Heart right ventricle (tissue), 16 donors: ENCODE data around the gene TMEM169. TPM values are rescaled to one million over a fixed set of nuclear protein-coding genes. Genes with fewer than 3 reads are reported as not detected.

ENCODE experiments used
- ATAC-seq, 8 donors: fragments of 200-7000 bp; cut with Tn5 transposase; one replicate each; pipeline ENCODE4 v1.9.1; 2020; ENCODE audit warnings: mild to moderate bottlenecking in 8 of 8, moderate library complexity in 8 of 8, moderate number of reproducible peaks in 1 of 8
- DNase-seq, 2 donors: peaks; one replicate each; pipeline ENCODE4 v3.0.0-alpha.2; 2020
- H3K27ac ChIP-seq, 10 donors: fragments of 200-600 bp; sonication (generic) in 2 of 10; one replicate each; pipeline versions ENCODE4 v1.5.0 to v1.8.0; 2020 to 2022; ENCODE audit warnings: mild to moderate bottlenecking in 3 of 10
- H3K27me3 ChIP-seq, 7 donors: fragments of 200-600 bp; one replicate each; pipeline ENCODE4 v1.8.0; 2021 to 2022; ENCODE audit warnings: mild to moderate bottlenecking in 2 of 7
- H3K36me3 ChIP-seq, 9 donors: fragments of 200-600 bp; sonication (generic) in 1 of 9; one replicate each; pipeline versions ENCODE4 v1.5.0 to v1.8.0; 2020 to 2022; ENCODE audit warnings: mild to moderate bottlenecking in 2 of 9
- H3K4me1 ChIP-seq, 9 donors: fragments of 200-600 bp; sonication (generic) in 1 of 9; one replicate each; pipeline versions ENCODE4 v1.5.0 to v1.8.0; 2020 to 2022; ENCODE audit warnings: mild to moderate bottlenecking in 4 of 9
- H3K4me3 ChIP-seq, 10 donors: fragments of 200-600 bp; sonication (generic) in 2 of 10; one replicate each; pipeline versions ENCODE4 v1.5.0 to v1.8.0; 2020 to 2022; ENCODE audit warnings: mild to moderate bottlenecking in 7 of 10, moderate library complexity in 2 of 10
- H3K9me3 ChIP-seq, 11 donors: fragments of 200-600 bp in 10 of 11; sonication (generic) in 2 of 11; one replicate each; pipeline versions ENCODE4 v1.5.0 to v1.8.0; 2013 to 2022; ENCODE audit warnings: mild to moderate bottlenecking in 2 of 11, control low read depth in 1 of 11, moderate library complexity in 1 of 11
- CTCF ChIP-seq, 9 donors: fragments of 200-600 bp; sonication (generic) in 2 of 9; IDR thresholded peaks; one replicate each; pipeline versions ENCODE4 v1.5.0 to v1.8.0; 2021 to 2022; ENCODE audit warnings: antibody characterized with exemption in 9 of 9, mild to moderate bottlenecking in 5 of 9, moderate library complexity in 1 of 9
- WGBS, 2 donors: extraction: QIAGEN DNeasy Blood & Tissue Kit; methylation state at CpG; one replicate each; pipeline ENCODE4 v1.1.7; 2013; ENCODE audit warnings: inconsistent platforms in 1 of 2; 5-methylcytosine and 5-hydroxymethylcytosine counted together
- intact Hi-C, 10 donors: fragments of 100-400 bp; cut with DNase I; formaldehyde crosslinking; loops; one replicate each; pipeline versions ENCODE4 v1.11.1 to v1.14.2; 2022
- polyA plus RNA-seq, 2 donors: library from polyadenylated mRNA; stranded (reverse); fragments of 200-250 nt; gene quantifications; one replicate each; pipeline ENCODE4 v1.2.3, GENCODE V29; 2013
- total RNA-seq, 10 donors: library from RNA; stranded (reverse); fragmentation: NEBNext Ultra II Directional in 3 of 10; extraction: Animal tissue kit (Norgen Biotek cat#: 25700) in 3 of 10; gene quantifications; one replicate each; pipeline versions ENCODE4 v1.2.1 to v1.2.4, GENCODE V29; 2021 to 2023
- donor health status: Arrhythmogenic right ventricular cardiomyopathy.
- donor health status: ischemic (EF 13 %, LVEDD 7.1; RV severe dilation, severe dysfunction).
- donor health status: healthy with polysubstance abuse.
- donor health status: DM: no; HTN: yes; CAD: no.
- donor health status: DM: no; HTN: no; CAD: no.
- donor health status: ischemic (EF 25% LVEDD 6.9; RV normal size, moderate dysfunction).
- donor health status: ischemic (EF 25% LVEDD 5.7; RV mildly dilated, moderate dysfunction).
- donor health status: healthy.
- donor health status: DM: yes; HTN: yes; CAD: no.
- donor health status: Ischemic cardiomyopathy.
- donor health status: ischemic (EF 35%, LVEDD 5.7; RV mildly dilated, moderate dysfunction).
- donor health status: nonischemic (EF 11% LVEDD 7.7; RV severe dilation, severe dysfunction).
- donor health status: DM: yes; HTN: yes; CAD: no.
- donor health status: PGD.
- donor health status: ischemic (EF 29% LVEDD 5.4; RV normal size, mild dysfunction).
- donor health status: nonischemic (EF 23%, LVEDD 6.1; RV moderate dilation, normal function).

TMEM169 gene
- total and polyA plus RNA-seq, 12 donors, result 0.10 to 0.97 (median 0.22) TPM; not detected in 2

DNA sequence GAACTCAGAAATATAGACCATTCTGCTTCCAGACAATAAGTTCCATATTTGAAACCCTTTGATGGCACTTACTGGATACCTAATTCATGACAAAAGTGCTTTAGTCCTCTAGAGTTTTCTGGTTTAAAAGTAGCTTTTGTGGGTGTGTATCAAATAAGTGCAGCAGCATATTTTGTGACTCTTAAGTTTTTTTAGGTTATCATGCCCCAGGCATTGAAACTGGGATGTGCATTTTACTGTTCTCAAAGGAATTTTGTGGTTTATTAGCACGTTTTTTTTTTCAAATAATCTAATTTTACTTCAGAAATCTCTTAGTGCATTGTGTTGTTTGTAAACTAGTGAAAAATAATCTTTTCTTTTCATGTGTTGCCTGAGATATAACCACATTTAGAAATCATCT, 28.9 kb downstream of the TMEM169 start:
- peak overlapping the region in 7 of 10 donors; percentile 66 to 95 (median 84) for H3K4me3 ChIP-seq

GRCh38 chr2:216111122-216111521, 29.4 kb downstream of the TMEM169 start:
- DNase-seq, result no peak
- Histone ChIP-seq H3K4me3 (no peak overlapping the region), H3K4me1 (peaks cover 3 to 65% (median 49%) of the 10 kb centered on the region in 9 donors), H3K36me3 (peaks cover 0 to 53% (median 26%) of the 10 kb centered on the region in 9 donors), H3K9me3 (no peaks in the 10 kb centered on the region), H3K27ac (no peak overlapping the region), H3K27me3 (peaks cover 0 to 3% (median 0%) of the 10 kb centered on the region in 7 donors)
- no peak for ATAC-seq
- WGBS, 2 donors, result 84 to 86% methylated on average over 7 of the region's 7 CpGs
- intact Hi-C loops, result loop anchor here in 2 of 10 donors (5.0 to 10.0 kb wide), 2 partner anchors 301 to 304 kb away; partner anchors contain the start of gene SMARCAL1 (in 2 of the 2)
- no peak for TF ChIP-seq CTCF (IDR thresholded peaks at IDR 0.05)

More for the DNA sequence above, 28.9 kb downstream of the TMEM169 start:
- DNase-seq, result no peak
- no peak for ATAC-seq
- peaks cover 0 to 48% (median 26%) of the 10 kb centered on the region in 9 donors for H3K36me3 ChIP-seq
- peaks cover 0 to 3% (median 0%) of the 10 kb centered on the region in 7 donors for H3K27me3 ChIP-seq
- peaks cover 3 to 60% (median 44%) of the 10 kb centered on the region in 9 donors for H3K4me1 ChIP-seq
- WGBS, 2 donors, result 8 to 18% methylated on average over 1 of the region's 1 CpG
- H3K9me3 ChIP-seq, result no peaks in the 10 kb centered on the region
- intact Hi-C loops, result loop anchor here in 2 of 10 donors (5.0 to 10.0 kb wide), 2 partner anchors 302 to 304 kb away; partner anchors contain the start of gene SMARCAL1 (in 2 of the 2)
- no peak for TF ChIP-seq CTCF (IDR thresholded peaks at IDR 0.05)
- peak overlapping the region in 1 of 10 donors; percentile 97 for H3K27ac ChIP-seq

DNA sequence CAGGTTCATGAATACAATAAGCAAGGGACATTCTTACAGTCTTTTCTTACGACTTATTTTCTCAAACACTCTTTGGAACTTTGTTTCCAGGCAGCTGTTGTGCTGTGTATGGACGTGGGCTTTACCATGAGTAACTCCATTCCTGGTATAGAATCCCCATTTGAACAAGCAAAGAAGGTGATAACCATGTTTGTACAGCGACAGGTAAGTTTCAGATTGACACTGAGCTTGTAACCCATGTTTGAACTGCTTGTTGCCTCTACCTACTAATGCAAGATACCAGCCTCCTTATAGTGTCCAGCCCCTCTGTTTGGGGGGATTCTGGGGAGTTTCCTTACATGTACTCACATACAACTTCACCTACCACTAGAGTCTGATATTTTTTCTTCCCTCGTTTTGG, 31.2 kb downstream of the TMEM169 start:
- Histone ChIP-seq H3K4me3 (no peak overlapping the region), H3K36me3 (peaks cover 0 to 71% (median 35%) of the 10 kb centered on the region in 9 donors), H3K27ac (no peak overlapping the region), H3K9me3 (no peaks in the 10 kb centered on the region), H3K27me3 (no peaks in the 10 kb centered on the region), H3K4me1 (peaks cover 3 to 83% (median 51%) of the 10 kb centered on the region in 9 donors)
- 85 to 86% methylated on average over 4 of the region's 4 CpGs for WGBS, 2 donors
- no peak for DNase-seq
- no peak for TF ChIP-seq CTCF (IDR thresholded peaks at IDR 0.05)
- ATAC-seq, result no peak
- intact Hi-C loops, result loop anchor here in 2 of 10 donors (5.0 to 10.0 kb wide), 2 partner anchors 299 to 302 kb away; partner anchors contain the start of gene SMARCAL1 (in 2 of the 2)

DNA sequence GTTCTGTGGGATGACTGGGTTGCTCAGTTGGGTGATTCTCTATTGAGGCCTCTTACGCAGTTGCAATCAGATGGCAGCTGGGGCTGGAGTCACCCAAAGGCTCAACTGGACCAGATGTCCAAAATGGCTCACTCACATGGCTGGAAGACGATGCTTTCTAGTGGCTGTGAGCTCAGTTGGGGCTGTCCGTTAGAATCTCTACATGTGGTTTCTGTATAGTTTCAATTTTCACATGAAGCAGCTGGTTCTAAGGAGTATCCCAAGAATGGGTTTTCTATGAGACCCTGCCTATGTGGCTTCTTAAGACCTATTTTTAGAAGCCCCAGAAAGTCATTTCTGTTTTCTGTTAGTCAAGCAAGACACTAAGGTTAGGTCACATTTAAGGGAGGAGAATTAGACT, 31.9 kb downstream of the TMEM169 start:
- ATAC-seq, result no peak
- Histone ChIP-seq H3K27ac (no peak overlapping the region), H3K4me3 (no peak overlapping the region), H3K9me3 (no peaks in the 10 kb centered on the region), H3K27me3 (no peaks in the 10 kb centered on the region), H3K36me3 (peaks cover 0 to 77% (median 39%) of the 10 kb centered on the region in 9 donors), H3K4me1 (peaks cover 3 to 84% (median 51%) of the 10 kb centered on the region in 9 donors)
- 87 to 91% methylated on average over 3 of the region's 3 CpGs for WGBS, 2 donors
- no peak for TF ChIP-seq CTCF (IDR thresholded peaks at IDR 0.05)
- no peak for DNase-seq
- intact Hi-C loops, result loop anchor here in 2 of 10 donors (5.0 to 10.0 kb wide), 2 partner anchors 299 to 301 kb away; partner anchors contain the start of gene SMARCAL1 (in 2 of the 2)
